ENCODE data around the gene XYLT1.

The XYLT1 gene

DNA sequence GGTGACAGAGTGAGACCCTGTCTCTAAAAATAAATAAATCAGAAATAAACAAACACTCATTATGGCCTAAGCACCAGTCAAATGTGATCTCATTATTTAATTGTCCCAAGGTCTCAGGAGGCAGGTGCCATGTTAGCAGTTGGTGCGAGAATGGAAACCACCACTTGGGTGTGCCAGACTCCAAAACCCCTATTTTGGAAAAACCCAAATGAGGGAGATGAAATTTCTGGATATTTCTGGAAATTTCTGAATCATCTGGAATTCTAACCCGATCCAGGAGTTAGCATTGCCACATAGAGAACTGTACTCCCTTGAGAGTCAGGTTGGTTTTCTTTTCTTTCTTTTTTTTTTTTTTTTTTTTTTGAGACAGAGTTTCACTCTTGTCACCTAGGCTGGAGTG lies 264.0 kb downstream of the XYLT1 start:
- DNase-seq (ENCODE audit: low read depth in 4 of 4, low spot score in 1 of 4): no peak

DNA sequence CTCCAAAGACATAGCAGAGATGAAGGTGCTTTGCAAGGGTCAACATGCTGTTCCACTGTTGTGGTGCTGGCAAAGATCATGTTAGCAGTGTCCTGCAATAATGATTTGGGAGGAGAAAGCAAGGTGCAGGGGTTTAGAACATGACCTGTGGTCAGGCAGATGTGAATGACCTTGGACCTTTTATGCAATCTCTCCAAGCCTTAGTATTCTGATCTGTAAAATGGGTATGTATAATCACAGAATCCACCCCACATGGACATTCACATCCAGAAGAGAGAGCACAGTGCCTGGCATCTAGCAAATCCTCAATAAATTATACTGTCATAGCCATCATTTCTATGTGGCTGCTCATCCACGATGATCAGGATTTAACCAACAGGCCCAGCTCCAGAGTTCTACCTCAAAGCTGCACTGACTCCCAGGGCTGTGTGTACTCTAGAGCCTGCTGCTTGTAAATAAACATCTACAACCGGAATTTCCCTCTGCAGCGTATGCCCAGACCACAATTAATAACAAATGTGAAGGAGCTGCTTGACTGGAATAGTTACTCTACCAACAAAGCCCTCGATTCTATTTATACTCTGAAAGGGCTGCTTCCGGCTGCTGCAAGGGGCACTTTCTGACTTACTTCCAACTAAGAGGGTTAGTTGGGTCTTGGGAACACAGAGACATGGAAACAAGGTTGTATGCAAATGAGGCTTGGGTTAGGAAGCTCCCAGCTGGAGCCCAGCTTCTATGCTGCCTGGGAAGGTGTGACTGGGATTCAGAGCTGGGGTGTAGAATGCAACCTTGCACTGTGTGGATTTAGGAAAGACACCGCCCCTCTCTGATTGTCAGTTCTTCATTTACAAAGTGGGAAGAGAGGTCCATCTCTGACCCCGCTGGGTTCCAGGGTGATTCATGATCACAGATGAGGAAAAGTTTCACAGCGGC lies 265.2 kb downstream of the XYLT1 start:
- DNase-seq (ENCODE audit: low read depth in 4 of 4, low spot score in 1 of 4): no peak

- DNase-seq (ENCODE audit: low read depth in 4 of 4, low spot score in 1 of 4): no peak
Measured at GRCh38 chr16:17204644-17205043, 266.1 kb downstream of the XYLT1 start.

- no peak for DNase-seq (ENCODE audit: low read depth in 4 of 4, low spot score in 1 of 4)
Measured at GRCh38 chr16:17204206-17204605, 266.6 kb downstream of the XYLT1 start.

GRCh38 chr16:17203424-17203823 lies 267.3 kb downstream of the XYLT1 start:
- no peak for DNase-seq (ENCODE audit: low read depth in 4 of 4, low spot score in 1 of 4)

- no peak for DNase-seq (ENCODE audit: low read depth in 4 of 4, low spot score in 1 of 4)
Measured at GRCh38 chr16:17199135-17199534, 271.6 kb downstream of the XYLT1 start.

DNA sequence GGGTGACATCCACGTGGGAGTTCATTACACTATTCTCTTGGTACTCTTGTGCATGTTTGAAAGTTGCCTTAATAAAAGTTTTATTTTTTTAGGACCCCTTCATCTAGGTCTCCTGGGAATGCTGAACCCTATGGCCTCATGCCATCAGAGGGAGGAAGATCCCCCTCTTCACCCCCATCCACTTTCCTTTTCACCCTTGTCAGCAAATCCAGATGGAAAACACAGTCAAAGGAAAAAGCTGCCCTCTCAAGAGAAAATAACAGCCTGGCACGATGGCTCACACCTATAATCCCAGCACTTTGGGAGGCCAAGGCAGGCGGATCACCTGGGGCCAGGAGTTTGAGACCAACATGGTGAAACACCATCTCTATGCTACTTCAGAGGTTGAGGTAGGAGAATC lies 274.2 kb downstream of the XYLT1 start:
- no peak for DNase-seq (ENCODE audit: low read depth in 4 of 4, low spot score in 1 of 4)

DNA sequence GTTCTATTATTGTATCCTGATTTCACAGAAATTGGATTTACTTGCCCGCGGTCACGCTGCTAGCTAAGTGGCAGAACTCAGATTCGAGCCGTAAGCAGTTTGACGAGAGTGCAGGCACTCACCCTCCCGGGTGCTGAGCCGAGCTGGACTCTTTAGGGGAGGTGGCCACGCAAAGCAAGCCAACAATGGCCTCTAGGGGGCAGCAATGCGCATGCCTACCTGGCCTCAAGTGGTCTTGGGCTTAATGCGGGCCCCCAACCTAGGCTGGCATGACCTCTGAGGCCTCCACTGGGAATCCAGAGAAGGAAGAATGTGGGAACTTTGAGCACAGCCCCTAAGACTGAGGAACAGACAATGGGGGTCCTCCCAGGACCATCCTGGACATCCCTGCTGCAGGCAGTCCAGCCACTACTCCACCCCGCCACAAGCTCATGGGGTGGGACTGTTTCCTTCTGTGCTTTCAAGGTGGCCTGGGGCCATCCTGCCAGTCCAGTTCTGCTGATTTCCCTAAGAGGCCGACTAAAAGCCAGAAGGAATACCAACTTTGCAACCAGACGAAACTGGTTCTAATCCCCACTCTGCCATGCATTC lies 276.5 kb downstream of the XYLT1 start:
- DNase-seq (ENCODE audit: low read depth in 4 of 4, low spot score in 1 of 4): peak; percentile 26 to 49 (median 36)

GRCh38 chr16:17193566-17194100 lies 277.1 kb downstream of the XYLT1 start:
- no peak for DNase-seq (ENCODE audit: low read depth in 4 of 4, low spot score in 1 of 4)

DNA sequence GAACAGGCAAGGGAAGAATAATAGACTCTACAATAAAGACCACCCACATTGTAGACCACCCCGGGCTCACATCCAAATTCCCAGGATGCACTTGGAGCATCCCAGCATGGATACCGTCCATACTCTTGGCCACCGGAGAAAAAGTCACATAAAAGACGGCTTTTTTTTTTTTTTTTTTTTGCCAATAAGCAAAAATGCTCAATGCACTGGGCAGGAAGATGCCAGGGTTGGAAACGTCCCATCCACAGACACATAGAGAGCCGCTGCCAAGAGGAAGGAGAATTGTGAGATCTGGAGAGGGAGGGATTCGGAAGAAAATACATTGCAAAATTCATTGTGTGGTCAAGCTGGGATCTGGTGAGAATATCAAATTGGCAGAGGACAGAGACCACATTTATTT lies 286.7 kb downstream of the XYLT1 start:
- no peak for DNase-seq (ENCODE audit: low read depth in 4 of 4, low spot score in 1 of 4)

GRCh38 chr16:17177959-17178905 lies 292.5 kb downstream of the XYLT1 start:
- DNase-seq (ENCODE audit: low read depth in 4 of 4, low spot score in 1 of 4): no peak

GRCh38 chr16:17177242-17177958 lies 293.4 kb downstream of the XYLT1 start:
- DNase-seq (ENCODE audit: low read depth in 4 of 4, low spot score in 1 of 4): no peak

DNA sequence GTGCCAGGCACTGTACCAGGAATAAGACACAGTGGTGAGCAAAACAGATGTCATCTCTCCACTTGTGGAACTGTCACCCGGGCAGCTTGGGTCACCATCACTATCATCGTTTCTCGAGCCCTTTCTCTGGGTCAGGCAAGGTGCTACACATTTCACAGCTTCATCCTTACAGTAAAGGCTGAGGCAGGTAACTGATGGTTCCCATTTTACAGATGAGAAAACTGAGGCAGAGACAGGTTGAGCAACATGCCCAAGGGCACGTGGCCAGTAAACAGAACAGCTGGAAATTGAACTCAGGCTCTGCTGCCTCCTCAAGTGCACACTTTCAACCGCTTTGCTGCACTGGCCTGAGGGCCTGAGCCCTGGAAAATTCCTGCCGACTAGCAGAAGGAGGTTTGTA lies 294.6 kb downstream of the XYLT1 start:
- no peak for DNase-seq (ENCODE audit: low read depth in 4 of 4, low spot score in 1 of 4)

DNA sequence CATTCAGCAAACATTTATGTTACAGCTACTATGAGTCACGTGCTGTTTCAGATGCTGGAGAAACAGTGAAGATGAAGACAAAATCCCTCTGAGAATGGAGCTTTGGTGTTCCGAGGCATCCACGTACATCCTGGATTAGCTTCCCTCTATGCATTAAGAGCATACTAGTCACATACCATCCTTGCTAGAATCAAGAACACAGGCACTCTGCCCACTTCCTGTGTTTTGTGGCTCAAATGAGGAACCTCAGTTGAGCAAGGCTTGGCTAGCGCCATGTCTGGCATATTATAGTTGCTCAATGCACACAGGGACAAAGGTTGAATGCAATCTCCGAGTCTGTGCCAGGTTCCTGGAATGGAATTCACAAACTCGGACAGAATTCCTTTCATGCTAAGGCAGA lies 297.5 kb downstream of the XYLT1 start:
- no peak for DNase-seq (ENCODE audit: low read depth in 4 of 4, low spot score in 1 of 4)

GRCh38 chr16:17171250-17172143 lies 299.3 kb downstream of the XYLT1 start:
- DNase-seq (ENCODE audit: low read depth in 4 of 4, low spot score in 1 of 4): no peak

GRCh38 chr16:17170435-17170834 lies 300.3 kb downstream of the XYLT1 start:
- DNase-seq (ENCODE audit: low read depth in 4 of 4, low spot score in 1 of 4): no peak

GRCh38 chr16:17168181-17168580 lies 302.6 kb downstream of the XYLT1 start:
- no peak for DNase-seq (ENCODE audit: low read depth in 4 of 4, low spot score in 1 of 4)

DNA sequence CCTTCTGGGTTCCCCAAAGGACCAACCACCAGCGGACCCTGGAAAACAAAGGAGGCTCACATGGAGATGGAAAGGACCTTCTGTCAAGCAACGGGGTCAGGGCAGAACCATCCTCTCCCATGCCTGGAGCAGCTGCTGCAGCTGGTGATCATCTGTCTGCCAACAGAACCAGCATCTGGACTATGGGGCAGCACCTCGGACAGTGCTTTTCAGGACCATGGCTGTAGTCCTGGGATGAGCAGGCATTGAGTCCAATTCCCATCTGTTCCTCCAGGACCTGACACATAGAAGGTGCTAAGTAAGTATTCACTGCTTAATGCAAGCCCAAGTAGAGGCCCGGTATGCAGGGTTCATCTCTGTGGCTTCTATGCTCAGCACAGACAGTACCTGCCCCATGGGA lies 304.7 kb downstream of the XYLT1 start:
- no peak for DNase-seq (ENCODE audit: low read depth in 4 of 4, low spot score in 1 of 4)

DNA sequence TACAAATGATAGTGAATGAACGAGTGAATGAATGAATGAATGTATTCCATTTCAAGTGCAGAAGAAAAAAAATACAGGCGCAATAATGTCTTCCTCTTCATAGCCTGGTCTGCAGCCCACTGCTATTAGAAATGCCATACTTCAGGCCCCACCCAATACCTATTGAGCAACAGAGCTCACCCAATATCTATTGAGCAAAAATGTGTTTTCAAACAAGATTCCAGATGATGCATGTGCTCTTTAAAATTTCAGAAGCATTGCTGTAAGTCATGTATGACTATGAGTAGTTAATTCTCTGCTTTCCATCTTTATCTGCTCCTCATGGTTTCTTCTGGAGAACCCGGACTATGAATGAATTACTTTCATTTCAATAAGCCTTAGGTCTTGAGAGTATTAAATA lies 308.2 kb downstream of the XYLT1 start:
- DNase-seq (ENCODE audit: low read depth in 4 of 4, low spot score in 1 of 4): no peak
